AG04450 (cell line): ENCODE measurements around the gene LRIT1. TPM values are rescaled to one million over a fixed set of nuclear protein-coding genes. Genes with fewer than 3 reads are reported as not detected.

Source experiments
- CTCF ChIA-PET: fragments of 300-600, 350-600 bp; formaldehyde crosslinking; extraction: SDS; loops from one replicate; lab custom pipeline; 2022; ENCODE audit warnings: antibody characterized with exemption, inconsistent platforms; lab: Charles Lee
- POLR2A ChIA-PET: fragments of 350-600 bp; formaldehyde crosslinking; extraction: SDS; loops from one replicate; lab custom pipeline; 2021; ENCODE audit warnings: antibody characterized with exemption, inconsistent platforms; lab: Yijun Ruan, JAX
- DNase-seq: peaks from one replicate; pipeline ENCODE4 v3.0.0-alpha.2; 2011; ENCODE audit warnings: low read depth, low spot score
- H3K27ac ChIP-seq: one replicate; pipeline ENCODE4 v1.5.1; 2012; ENCODE audit warnings: low read depth, low read length, control low read depth
- H3K27me3 ChIP-seq: one replicate; pipeline ENCODE4 v1.6.0; 2012; ENCODE audit warnings: low read length; ENCODE audit not compliant: control insufficient read depth, insufficient read depth
- H3K4me3 ChIP-seq: 2 replicates; pipeline ENCODE4 v1.5.1; 2011; ENCODE audit warnings: mild to moderate bottlenecking, low read depth, low read length, control low read depth
- H3K9me3 ChIP-seq: 2 replicates; pipeline ENCODE4 v1.5.1; 2012; ENCODE audit warnings: low read length; ENCODE audit not compliant: control insufficient read depth, insufficient read depth
- CTCF ChIP-seq: IDR thresholded peaks from 2 replicates; pipeline ENCODE4 v1.5.1; 2011; ENCODE audit warnings: low read depth, low read length, control low read depth, inconsistent platforms
- polyA plus RNA-seq: library from polyadenylated mRNA; depleted of rRNA; stranded (reverse); fragments of >200 nt; gene quantifications from 2 replicates; pipeline ENCODE4 v1.2.3, GENCODE V29; 2011

Gene LRIT1
- polyA plus RNA-seq, 1 experiment, result not detected

GRCh38 chr10:84195044-84195830, 46.1 kb downstream of the LRIT1 start:
- DNase-seq, result no peak
- no peak for TF ChIP-seq CTCF
- H3K9me3 ChIP-seq, result no peaks in the 10 kb centered on the region; the same call in 1 of the 2 replicates
- peaks cover 45% of the 10 kb centered on the region for H3K27me3 ChIP-seq
- no peak overlapping the region for H3K4me3 ChIP-seq
- ChIA-PET CTCF (no interaction called here), POLR2A (no interaction called here)
- no peak overlapping the region for H3K27ac ChIP-seq

DNA sequence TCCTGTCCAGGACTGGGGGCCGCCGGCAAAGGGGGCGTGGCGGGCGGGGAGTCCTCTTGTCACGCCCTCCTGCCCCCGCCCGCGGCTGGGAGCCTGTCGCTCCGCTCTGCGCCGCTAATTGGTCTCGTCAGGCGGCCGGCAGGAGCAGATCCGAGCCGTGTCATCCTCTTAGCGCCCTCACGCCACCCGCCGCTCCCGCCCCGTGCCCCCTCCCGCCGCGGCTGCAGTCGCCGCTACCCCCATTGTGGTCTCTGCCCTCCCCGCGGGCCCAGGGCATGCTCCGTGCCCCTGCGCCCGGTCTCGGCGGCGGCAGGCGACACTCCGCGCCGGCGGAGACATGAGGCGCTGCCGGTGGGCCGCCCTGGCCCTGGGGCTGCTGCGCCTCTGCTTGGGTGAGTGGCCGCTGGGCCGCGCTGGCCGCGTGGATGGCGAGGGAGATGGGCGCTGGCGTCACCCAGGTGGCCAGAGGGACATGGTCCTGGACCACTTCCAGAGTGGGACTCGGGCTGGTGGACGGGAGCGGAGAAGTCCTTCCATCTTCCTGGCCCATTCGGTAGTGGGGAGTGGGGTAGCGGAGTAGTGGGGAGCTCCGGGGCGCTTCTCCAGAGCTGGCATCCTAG, 46.8 kb downstream of the LRIT1 start, which contains the start of gene CDHR1:
Gene CDHR1 (plus strand): TSS at position 114 of the 620 bp plus-strand sequence. CDS start 224 bp downstream, at position 338.
- no peaks in the 10 kb centered on the region; the same call in 1 of the 2 replicates for H3K9me3 ChIP-seq
- H3K4me3 ChIP-seq, result no peak within 1 kb of the TSS
- H3K27ac ChIP-seq, result no peak within 1 kb of the TSS
- CTCF ChIA-PET, result no interaction called here
- POLR2A ChIA-PET, result no interaction called here
- DNase-seq, result no peak
- H3K27me3 ChIP-seq, result peaks cover 45% of the 10 kb centered on the region
- no peak for TF ChIP-seq CTCF

GRCh38 chr10:84193846-84194423, 47.4 kb downstream of the LRIT1 start:
- no peaks in the 10 kb centered on the region; the same call in 1 of the 2 replicates for H3K9me3 ChIP-seq
- no peak for DNase-seq
- peaks cover 45% of the 10 kb centered on the region for H3K27me3 ChIP-seq
- no peak overlapping the region for H3K27ac ChIP-seq
- no peak for TF ChIP-seq CTCF
- ChIA-PET POLR2A (no interaction called here), CTCF (no interaction called here)
- no peak overlapping the region for H3K4me3 ChIP-seq

DNA sequence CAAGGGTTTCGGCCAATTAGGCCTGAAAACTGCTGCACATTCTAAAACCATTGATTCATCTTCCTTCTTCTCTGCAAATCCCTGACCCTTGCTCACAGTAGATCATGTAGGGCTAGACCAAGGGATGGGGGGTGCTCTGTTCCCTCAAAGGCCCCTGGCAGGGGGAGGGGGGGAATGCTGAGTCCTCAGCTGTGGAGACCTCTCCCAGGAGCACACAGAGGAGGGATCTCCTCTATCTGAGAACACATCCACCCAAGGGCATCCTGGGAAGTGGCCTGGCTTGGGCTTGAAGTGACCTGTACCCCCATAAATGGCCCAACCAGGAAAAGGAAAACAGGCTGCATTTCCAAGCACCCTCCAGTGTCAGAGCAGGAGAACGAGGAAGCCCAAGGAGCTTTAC, 48.0 kb downstream of the LRIT1 start:
- POLR2A ChIA-PET, result no interaction called here
- H3K27me3 ChIP-seq, result peaks cover 42% of the 10 kb centered on the region
- H3K4me3 ChIP-seq, result no peak overlapping the region
- no peaks in the 10 kb centered on the region; the same call in 1 of the 2 replicates for H3K9me3 ChIP-seq
- no peak for DNase-seq
- H3K27ac ChIP-seq, result no peak overlapping the region
- CTCF ChIA-PET, result no interaction called here
- TF ChIP-seq CTCF, result no peak
